ENCODE measurements around the gene RALGAPB. TPM values are rescaled to one million over a fixed set of nuclear protein-coding genes. Genes with fewer than 3 reads are reported as not detected.

RALGAPB gene
- total RNA-seq, 2 experiments from 2014 or later: 30.4 to 31.9 TPM

DNA sequence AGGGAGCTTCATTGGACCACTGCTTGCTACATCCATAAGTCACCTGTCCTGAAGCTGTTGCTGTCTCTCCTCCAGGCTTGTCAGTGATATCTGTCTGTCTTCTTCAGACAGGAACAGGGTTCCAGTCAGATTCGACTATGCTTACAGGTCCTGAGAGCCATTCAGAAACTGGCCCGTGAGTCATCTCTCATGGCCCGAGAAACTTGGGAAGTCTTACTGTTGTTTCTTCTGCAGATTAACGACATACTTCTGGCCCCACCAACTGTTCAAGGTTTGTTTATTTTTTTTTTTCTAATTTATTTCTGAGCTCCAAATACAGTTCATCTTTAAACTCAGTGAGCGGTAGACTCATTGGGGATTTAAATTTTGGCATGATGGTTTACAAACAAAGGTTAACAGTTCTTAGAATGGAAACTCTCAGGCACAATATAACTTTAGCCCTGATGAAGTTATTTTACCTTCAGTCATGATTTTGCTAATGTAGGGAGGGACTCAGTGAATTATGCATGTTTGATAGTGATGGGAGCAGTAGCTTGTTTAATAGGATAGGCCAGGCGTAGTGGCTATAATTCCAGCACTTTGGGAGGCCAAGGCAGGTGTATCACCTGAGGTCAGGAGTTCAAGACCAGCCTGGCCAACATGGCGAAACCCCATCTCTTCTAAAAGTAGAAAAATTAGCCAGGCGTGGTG lies 24.7 kb downstream of the RALGAPB start:
- ATAC-seq (ENCODE audit: poor library complexity) (no peak), DNase-seq (no peak)
- no peaks in the 10 kb centered on the region for H3K4me1 Mint-ChIP-seq (ENCODE audit: low read depth)
- H3K4me3 ChIP-seq (ENCODE audit: low read length): no peak overlapping the region
- no peak for TF ChIP-seq CTCF (IDR thresholded peaks at IDR 0.05)
- ChIA-PET POLR2A (no interaction called here), CTCF (interaction anchor here (1.5 kb wide), 1 partner anchor 11 kb away, joined by 3 read pairs; no protein-coding TSS in a partner anchor)
- intact Hi-C loops (cut with DNase I, micrococcal nuclease): loop anchor here in 1 of 2 experiments (5.0 kb wide), 1 partner anchor 50 kb away; no protein-coding TSS in a partner anchor
- H3K9me3 ChIP-seq (ENCODE audit: control insufficient read depth in 1 of 2, insufficient read depth in 1 of 2, low read length in 2 of 2): no peaks in the 10 kb centered on the region
- H3K27me3 Mint-ChIP-seq: no peaks in the 10 kb centered on the region
- no peaks in the 10 kb centered on the region for H3K9me3 Mint-ChIP-seq
- H3K27me3 ChIP-seq (ENCODE audit: control insufficient read depth in 1 of 2, insufficient read depth in 2 of 2, low read length in 2 of 2): no peaks in the 10 kb centered on the region
- H3K4me3 Mint-ChIP-seq: no peak overlapping the region
- no peaks in the 10 kb centered on the region for H3K4me1 ChIP-seq (ENCODE audit: insufficient read depth, low read length)
- no peak overlapping the region for H3K27ac ChIP-seq (ENCODE audit: low read depth in 1 of 2, low read length in 2 of 2)
- no peak overlapping the region for H3K27ac Mint-ChIP-seq
- peaks cover 95% of the 10 kb centered on the region for H3K36me3 Mint-ChIP-seq (ENCODE audit: low read depth)
- peaks cover 89% of the 10 kb centered on the region for H3K36me3 ChIP-seq (ENCODE audit: insufficient read depth, low read length)

DNA sequence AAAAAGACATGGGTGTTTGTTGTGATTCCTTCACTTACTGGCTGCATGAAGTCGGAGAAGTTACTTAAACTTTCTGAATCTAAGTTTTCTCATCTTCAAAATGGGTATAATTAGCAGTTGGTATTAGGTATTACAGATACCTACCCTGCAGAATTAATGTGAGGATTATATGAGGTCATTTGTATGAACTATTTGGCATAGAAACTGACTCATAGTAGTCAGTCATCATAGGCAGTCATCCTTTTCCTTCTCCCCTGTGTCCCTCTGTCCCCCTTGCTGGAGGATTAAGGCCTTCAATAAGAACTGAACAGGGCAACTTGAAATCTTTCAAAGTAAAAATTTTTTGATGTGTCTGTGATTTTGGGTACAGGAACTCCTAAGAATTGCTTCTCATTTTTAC lies 26.3 kb downstream of the RALGAPB start:
- intact Hi-C loops (cut with DNase I, micrococcal nuclease): loop anchor here in 1 of 2 experiments (5.0 kb wide), 1 partner anchor 48 kb away; no protein-coding TSS in a partner anchor
- no peaks in the 10 kb centered on the region for H3K4me1 ChIP-seq (ENCODE audit: insufficient read depth, low read length)
- no peak for DNase-seq
- Mint-ChIP-seq H3K36me3 (ENCODE audit: low read depth) (peaks cover 95% of the 10 kb centered on the region), H3K4me3 (no peak overlapping the region), H3K9me3 (no peaks in the 10 kb centered on the region), H3K4me1 (ENCODE audit: low read depth) (no peaks in the 10 kb centered on the region), H3K27ac (no peak overlapping the region), H3K27me3 (no peaks in the 10 kb centered on the region)
- H3K9me3 ChIP-seq (ENCODE audit: control insufficient read depth in 1 of 2, insufficient read depth in 1 of 2, low read length in 2 of 2): no peaks in the 10 kb centered on the region
- no peak overlapping the region for H3K27ac ChIP-seq (ENCODE audit: low read depth in 1 of 2, low read length in 2 of 2)
- H3K27me3 ChIP-seq (ENCODE audit: control insufficient read depth in 1 of 2, insufficient read depth in 2 of 2, low read length in 2 of 2): no peaks in the 10 kb centered on the region
- H3K4me3 ChIP-seq (ENCODE audit: low read length): no peak overlapping the region
- no peak for ATAC-seq (ENCODE audit: poor library complexity)
- H3K36me3 ChIP-seq (ENCODE audit: insufficient read depth, low read length): peaks cover 90% of the 10 kb centered on the region
- ChIA-PET POLR2A (no interaction called here), CTCF (no interaction called here)
- TF ChIP-seq CTCF (IDR thresholded peaks at IDR 0.05): no peak

GRCh38 chr20:38499366-38499765 lies 26.7 kb downstream of the RALGAPB start:
- no peak for TF ChIP-seq CTCF (IDR thresholded peaks at IDR 0.05)
- CTCF ChIA-PET: no interaction called here
- no peaks in the 10 kb centered on the region for H3K9me3 Mint-ChIP-seq

More at GRCh38 chr20:38499366-38499765, 26.7 kb downstream of the RALGAPB start:
- H3K36me3 Mint-ChIP-seq (ENCODE audit: low read depth): peaks cover 95% of the 10 kb centered on the region
- Histone ChIP-seq H3K27ac (ENCODE audit: low read depth in 1 of 2, low read length in 2 of 2) (no peak overlapping the region), H3K4me3 (ENCODE audit: low read length) (no peak overlapping the region), H3K27me3 (ENCODE audit: control insufficient read depth in 1 of 2, insufficient read depth in 2 of 2, low read length in 2 of 2) (no peaks in the 10 kb centered on the region), H3K4me1 (ENCODE audit: insufficient read depth, low read length) (no peaks in the 10 kb centered on the region), H3K36me3 (ENCODE audit: insufficient read depth, low read length) (peaks cover 90% of the 10 kb centered on the region), H3K9me3 (ENCODE audit: control insufficient read depth in 1 of 2, insufficient read depth in 1 of 2, low read length in 2 of 2) (no peaks in the 10 kb centered on the region)
- DNase-seq: no peak
- intact Hi-C loops (cut with DNase I, micrococcal nuclease): loop anchor here in 1 of 2 experiments (5.0 kb wide), 1 partner anchor 48 kb away; no protein-coding TSS in a partner anchor
- H3K4me1 Mint-ChIP-seq (ENCODE audit: low read depth): no peaks in the 10 kb centered on the region
- H3K27ac Mint-ChIP-seq: no peak overlapping the region
- no peaks in the 10 kb centered on the region for H3K27me3 Mint-ChIP-seq
- ATAC-seq (ENCODE audit: poor library complexity): no peak
- POLR2A ChIA-PET: no interaction called here
- no peak overlapping the region for H3K4me3 Mint-ChIP-seq

Data from CD4-positive, alpha-beta T cell (primary cell).